Neural progenitor cell (in vitro differentiated cells): ENCODE results near the gene CYP26B1. TPM values are rescaled to one million over a fixed set of nuclear protein-coding genes. Genes with fewer than 3 reads are reported as not detected.

Experiments used
- DNase-seq: peaks from one replicate; pipeline ENCODE4 v3.0.0-alpha.2; 2016; ENCODE audit warnings: low spot score
- H2AFZ ChIP-seq: fragments of 200-600 bp; sonication (generic); replicated peaks from 2 replicates; pipeline ENCODE4 v1.6.1; 2016; ENCODE audit warnings: antibody characterized with exemption
- H3F3A ChIP-seq: fragments of 200-600 bp; sonication (generic); 2 replicates; pipeline ENCODE4 v1.6.1; 2016; ENCODE audit warnings: antibody characterized with exemption, low read depth
- H3K27ac ChIP-seq: fragments of 200-600 bp; sonication (generic); 2 replicates; pipeline ENCODE4 v1.5.1; 2016; ENCODE audit warnings: mild to moderate bottlenecking
- H3K27me3 ChIP-seq: fragments of 200-600 bp; sonication (generic); 2 replicates; pipeline ENCODE4 v1.6.1; 2016; ENCODE audit warnings: mild to moderate bottlenecking, moderate library complexity
- H3K36me3 ChIP-seq: fragments of 200-600 bp; sonication (generic); 2 replicates; pipeline ENCODE4 v1.5.1; 2016
- H3K4me1 ChIP-seq: fragments of 200-600 bp; sonication (generic); 2 replicates; pipeline ENCODE4 v1.6.1; 2016; ENCODE audit warnings: mixed run types
- H3K4me2 ChIP-seq: fragments of 200-600 bp; sonication (generic); 2 replicates; pipeline ENCODE4 v1.6.1; 2016
- H3K4me3 ChIP-seq: fragments of 200-600 bp; sonication (generic); 2 replicates; pipeline ENCODE4 v1.5.1; 2016
- H3K79me2 ChIP-seq: fragments of 200-600 bp; sonication (generic); 2 replicates; pipeline ENCODE4 v1.6.1; 2016; ENCODE audit warnings: low read depth
- H3K9ac ChIP-seq: fragments of 200-600 bp; sonication (generic); 2 replicates; pipeline ENCODE4 v1.6.1; 2016
- H3K9me3 ChIP-seq: fragments of 200-600 bp; sonication (generic); 2 replicates; pipeline ENCODE4 v1.5.1; 2016; ENCODE audit warnings: low read depth
- H4K20me1 ChIP-seq: fragments of 200-600 bp; sonication (generic); 2 replicates; pipeline ENCODE4 v1.6.1; 2016; ENCODE audit warnings: low read depth
- H3K27ac Mint-ChIP-seq: 3 replicates; pipeline ENCODE4 v1.8.0; 2021; ENCODE audit warnings: mixed read lengths
- H3K27me3 Mint-ChIP-seq: 2 replicates; pipeline ENCODE4 v1.8.0; 2022; ENCODE audit warnings: low read depth, mild to moderate bottlenecking, inconsistent platforms, moderate library complexity, mixed read lengths; ENCODE audit not compliant: insufficient read depth
- H3K36me3 Mint-ChIP-seq: 3 replicates; pipeline ENCODE4 v1.8.0; 2021; ENCODE audit warnings: mixed read lengths
- H3K4me1 Mint-ChIP-seq: 3 replicates; pipeline ENCODE4 v1.8.0; 2021; ENCODE audit warnings: mixed read lengths
- H3K4me3 Mint-ChIP-seq: 3 replicates; pipeline ENCODE4 v1.8.0; 2021; ENCODE audit warnings: mild to moderate bottlenecking, moderate library complexity, mixed read lengths
- H3K9me3 Mint-ChIP-seq: 3 replicates; pipeline ENCODE4 v1.8.0; 2020; ENCODE audit warnings: mixed read lengths
- EZH2 ChIP-seq: fragments of 200-600 bp; sonication (generic); IDR thresholded peaks from 2 replicates; pipeline ENCODE4 v1.6.1; 2017; ENCODE audit warnings: antibody characterized with exemption, mild to moderate bottlenecking, moderate library complexity
- EZH2phosphoT487 ChIP-seq: fragments of 200-600 bp; sonication (generic); IDR thresholded peaks from 2 replicates; pipeline ENCODE4 v1.6.1; 2017; ENCODE audit warnings: antibody characterized with exemption
- total RNA-seq: library from RNA; depleted of rRNA; stranded (reverse); fragments of >200 nt; gene quantifications from 2 replicates; pipeline ENCODE4 v1.2.3, GENCODE V29; 2015; ENCODE audit warnings: low replicate concordance
- TF ChIP-seq, protein P1 (sequence below): fragments of 200-600 bp; sonication (generic); IDR thresholded peaks from 2 replicates; pipeline ENCODE4 v1.5.1; 2017; ENCODE audit warnings: antibody characterized with exemption, mild to moderate bottlenecking

CYP26B1 gene
- total RNA-seq, 1 donor from 2014 or later = 0.21 TPM

DNA sequence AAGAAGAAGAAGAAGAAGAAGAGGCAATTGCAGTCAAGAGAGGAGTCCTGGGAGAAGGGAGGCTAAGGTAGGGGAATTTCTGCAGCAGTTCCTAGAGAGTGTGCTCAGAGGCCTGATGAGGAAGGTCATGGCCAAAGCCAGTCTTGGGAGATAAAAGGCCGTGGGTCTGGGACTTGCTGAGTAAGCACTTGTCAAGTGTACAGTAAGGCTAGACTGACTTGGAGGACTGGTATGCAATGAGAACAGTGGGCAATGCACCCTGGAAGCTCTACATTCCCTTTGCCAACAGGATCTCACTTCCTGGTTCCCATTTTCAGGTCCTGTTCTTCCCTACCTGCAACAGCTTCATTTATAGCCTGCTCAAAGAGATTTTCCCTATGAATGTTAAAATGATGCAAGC, 28.6 kb upstream of the CYP26B1 start:
- Histone ChIP-seq H2AFZ (no peak overlapping the region), H3K27ac (no peak overlapping the region), H3K4me3 (no peak overlapping the region), H3K79me2 (no peaks in the 10 kb centered on the region), H3K9ac (no peak overlapping the region), H3K36me3 (no peaks in the 10 kb centered on the region), H3K4me1 (peaks cover 15% of the 10 kb centered on the region), H3F3A (peaks cover 11% of the 10 kb centered on the region), H3K9me3 (no peaks in the 10 kb centered on the region), H3K27me3 (no peaks in the 10 kb centered on the region), H4K20me1 (no peaks in the 10 kb centered on the region), H3K4me2 (no peak overlapping the region)
- no peak overlapping the region for H3K4me3 Mint-ChIP-seq
- peaks cover 18% of the 10 kb centered on the region for H3K36me3 Mint-ChIP-seq
- H3K27me3 Mint-ChIP-seq = peaks cover 2% of the 10 kb centered on the region
- no peak overlapping the region for H3K27ac Mint-ChIP-seq
- peaks cover 13% of the 10 kb centered on the region for H3K4me1 Mint-ChIP-seq
- TF ChIP-seq EZH2phosphoT487 (no peak), EZH2 (no peak)
- TF ChIP-seq, protein P1, sequence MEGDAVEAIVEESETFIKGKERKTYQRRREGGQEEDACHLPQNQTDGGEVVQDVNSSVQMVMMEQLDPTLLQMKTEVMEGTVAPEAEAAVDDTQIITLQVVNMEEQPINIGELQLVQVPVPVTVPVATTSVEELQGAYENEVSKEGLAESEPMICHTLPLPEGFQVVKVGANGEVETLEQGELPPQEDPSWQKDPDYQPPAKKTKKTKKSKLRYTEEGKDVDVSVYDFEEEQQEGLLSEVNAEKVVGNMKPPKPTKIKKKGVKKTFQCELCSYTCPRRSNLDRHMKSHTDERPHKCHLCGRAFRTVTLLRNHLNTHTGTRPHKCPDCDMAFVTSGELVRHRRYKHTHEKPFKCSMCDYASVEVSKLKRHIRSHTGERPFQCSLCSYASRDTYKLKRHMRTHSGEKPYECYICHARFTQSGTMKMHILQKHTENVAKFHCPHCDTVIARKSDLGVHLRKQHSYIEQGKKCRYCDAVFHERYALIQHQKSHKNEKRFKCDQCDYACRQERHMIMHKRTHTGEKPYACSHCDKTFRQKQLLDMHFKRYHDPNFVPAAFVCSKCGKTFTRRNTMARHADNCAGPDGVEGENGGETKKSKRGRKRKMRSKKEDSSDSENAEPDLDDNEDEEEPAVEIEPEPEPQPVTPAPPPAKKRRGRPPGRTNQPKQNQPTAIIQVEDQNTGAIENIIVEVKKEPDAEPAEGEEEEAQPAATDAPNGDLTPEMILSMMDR = no peak
- no peaks in the 10 kb centered on the region for H3K9me3 Mint-ChIP-seq
- DNase-seq = no peak

GRCh38 chr2:72175636-72176035, 28.0 kb upstream of the CYP26B1 start:
- H3K4me1 Mint-ChIP-seq = peaks cover 13% of the 10 kb centered on the region
- Histone ChIP-seq H3K9ac (no peak overlapping the region), H3K79me2 (no peaks in the 10 kb centered on the region)

GRCh38 chr2:72173640-72174321, 26.1 kb upstream of the CYP26B1 start:
- H3K9me3 ChIP-seq = peaks cover 3% of the 10 kb centered on the region
- no peak overlapping the region for H3K9ac ChIP-seq
- no peak overlapping the region for H3K4me3 ChIP-seq
- peak overlapping the region; percentile 17 for H3K4me2 ChIP-seq
- no peak overlapping the region for H3K4me3 Mint-ChIP-seq
- no peaks in the 10 kb centered on the region for H3K9me3 Mint-ChIP-seq
- peak overlapping the region; percentile 65 for H3K27ac Mint-ChIP-seq
- no peak overlapping the region for H3K27ac ChIP-seq
- H3K4me1 Mint-ChIP-seq = peaks cover 13% of the 10 kb centered on the region
- no peaks in the 10 kb centered on the region for H4K20me1 ChIP-seq
- no peaks in the 10 kb centered on the region for H3K36me3 ChIP-seq
- no peaks in the 10 kb centered on the region for H3K79me2 ChIP-seq
- no peak overlapping the region for H2AFZ ChIP-seq
- DNase-seq = no peak
- H3K27me3 Mint-ChIP-seq = peaks cover 2% of the 10 kb centered on the region
- peaks cover 12% of the 10 kb centered on the region for H3K36me3 Mint-ChIP-seq
- H3K4me1 ChIP-seq = peaks cover 15% of the 10 kb centered on the region
- peaks cover 11% of the 10 kb centered on the region for H3F3A ChIP-seq
- TF ChIP-seq, protein P1 = no peak
- TF ChIP-seq EZH2phosphoT487 (no peak), EZH2 (no peak)
- H3K27me3 ChIP-seq = no peaks in the 10 kb centered on the region

More at GRCh38 chr2:72175636-72176035, 28.0 kb upstream of the CYP26B1 start:
- Histone ChIP-seq H2AFZ (no peak overlapping the region), H3F3A (peaks cover 11% of the 10 kb centered on the region), H3K9me3 (no peaks in the 10 kb centered on the region), H3K27me3 (no peaks in the 10 kb centered on the region), H3K4me1 (peaks cover 15% of the 10 kb centered on the region), H4K20me1 (no peaks in the 10 kb centered on the region), H3K27ac (no peak overlapping the region), H3K4me2 (no peak overlapping the region), H3K36me3 (no peaks in the 10 kb centered on the region), H3K4me3 (no peak overlapping the region)
- H3K4me3 Mint-ChIP-seq = no peak overlapping the region
- no peak for DNase-seq
- TF ChIP-seq, protein P1 = no peak
- TF ChIP-seq EZH2phosphoT487 = no peak
- no peak for TF ChIP-seq EZH2
- peaks cover 2% of the 10 kb centered on the region for H3K27me3 Mint-ChIP-seq
- H3K36me3 Mint-ChIP-seq = peaks cover 18% of the 10 kb centered on the region
- no peaks in the 10 kb centered on the region for H3K9me3 Mint-ChIP-seq
- no peak overlapping the region for H3K27ac Mint-ChIP-seq
